ENCODE measurements around the gene KCNT1. TPM values are rescaled to one million over a fixed set of nuclear protein-coding genes. Genes with fewer than 3 reads are reported as not detected.

KCNT1 gene
- total RNA-seq, 1 donor from 2014 or later = not detected

DNA sequence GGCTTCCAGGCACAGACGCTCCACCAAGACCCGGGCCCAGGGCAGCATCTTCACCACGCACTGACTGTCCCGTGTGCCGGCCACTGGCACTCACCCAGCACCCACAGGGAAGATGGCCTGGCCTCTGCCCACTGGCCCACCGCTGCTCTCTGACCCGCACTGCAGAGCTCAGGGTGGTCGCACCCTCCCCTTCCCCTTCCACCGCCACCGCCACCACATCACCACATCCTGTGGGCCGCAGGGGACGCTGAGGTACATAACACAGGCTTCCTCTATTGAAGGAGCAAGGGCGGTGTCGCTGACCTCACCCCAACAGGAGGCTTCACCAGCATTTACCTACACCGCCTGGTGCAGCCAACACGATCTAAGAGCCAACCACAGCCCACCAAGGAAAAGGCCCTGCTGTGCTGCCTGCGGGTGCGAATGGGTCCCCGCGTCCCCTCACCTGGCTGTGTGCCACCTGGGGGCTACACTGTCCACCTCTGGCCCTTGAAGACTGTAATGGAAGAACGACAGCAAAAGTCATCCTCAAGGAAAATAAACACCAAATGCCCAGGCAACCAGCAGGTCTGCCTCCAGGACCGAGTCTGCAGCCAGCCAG lies 103.5 kb downstream of the KCNT1 start:
- Mint-ChIP-seq H3K4me3 (ENCODE audit: unreplicated experiment) (no peak overlapping the region), H3K9me3 (ENCODE audit: unreplicated experiment) (no peaks in the 10 kb centered on the region), H3K36me3 (ENCODE audit: low read depth, unreplicated experiment) (no peaks in the 10 kb centered on the region), H3K27me3 (ENCODE audit: unreplicated experiment) (peaks cover 8% of the 10 kb centered on the region), H3K27ac (ENCODE audit: unreplicated experiment) (no peak overlapping the region), H3K4me1 (ENCODE audit: unreplicated experiment) (no peaks in the 10 kb centered on the region)
- TF ChIP-seq, protein P1, sequence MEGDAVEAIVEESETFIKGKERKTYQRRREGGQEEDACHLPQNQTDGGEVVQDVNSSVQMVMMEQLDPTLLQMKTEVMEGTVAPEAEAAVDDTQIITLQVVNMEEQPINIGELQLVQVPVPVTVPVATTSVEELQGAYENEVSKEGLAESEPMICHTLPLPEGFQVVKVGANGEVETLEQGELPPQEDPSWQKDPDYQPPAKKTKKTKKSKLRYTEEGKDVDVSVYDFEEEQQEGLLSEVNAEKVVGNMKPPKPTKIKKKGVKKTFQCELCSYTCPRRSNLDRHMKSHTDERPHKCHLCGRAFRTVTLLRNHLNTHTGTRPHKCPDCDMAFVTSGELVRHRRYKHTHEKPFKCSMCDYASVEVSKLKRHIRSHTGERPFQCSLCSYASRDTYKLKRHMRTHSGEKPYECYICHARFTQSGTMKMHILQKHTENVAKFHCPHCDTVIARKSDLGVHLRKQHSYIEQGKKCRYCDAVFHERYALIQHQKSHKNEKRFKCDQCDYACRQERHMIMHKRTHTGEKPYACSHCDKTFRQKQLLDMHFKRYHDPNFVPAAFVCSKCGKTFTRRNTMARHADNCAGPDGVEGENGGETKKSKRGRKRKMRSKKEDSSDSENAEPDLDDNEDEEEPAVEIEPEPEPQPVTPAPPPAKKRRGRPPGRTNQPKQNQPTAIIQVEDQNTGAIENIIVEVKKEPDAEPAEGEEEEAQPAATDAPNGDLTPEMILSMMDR (IDR thresholded peaks at IDR 0.05; ENCODE audit: unreplicated experiment) = no peak
- DNase-seq (ENCODE audit: low spot score) = no peak

DNA sequence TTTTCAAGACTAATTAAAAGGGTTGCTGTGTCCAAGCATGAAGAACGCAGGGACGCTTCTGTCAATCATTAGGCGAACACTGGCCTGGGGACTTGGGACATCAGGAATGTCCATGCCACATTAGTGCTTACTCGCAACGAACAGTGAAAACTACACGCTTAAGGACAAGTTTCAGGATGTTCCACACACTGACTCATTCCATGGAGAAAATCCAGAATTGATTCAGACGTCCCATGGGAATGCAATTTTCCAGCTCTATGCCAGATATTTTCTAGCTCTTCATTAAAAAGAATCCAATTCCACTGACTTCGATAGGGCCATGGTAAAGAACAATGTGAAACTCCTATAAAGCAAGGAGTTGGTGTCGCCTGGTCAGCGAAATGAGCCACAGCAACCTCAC lies 107.2 kb downstream of the KCNT1 start:
- TF ChIP-seq, protein P1 (IDR thresholded peaks at IDR 0.05; ENCODE audit: unreplicated experiment) = no peak
- Mint-ChIP-seq H3K4me3 (ENCODE audit: unreplicated experiment) (no peak overlapping the region), H3K27ac (ENCODE audit: unreplicated experiment) (no peak overlapping the region), H3K36me3 (ENCODE audit: low read depth, unreplicated experiment) (peaks cover 10% of the 10 kb centered on the region), H3K4me1 (ENCODE audit: unreplicated experiment) (no peaks in the 10 kb centered on the region), H3K27me3 (ENCODE audit: unreplicated experiment) (peaks cover 8% of the 10 kb centered on the region), H3K9me3 (ENCODE audit: unreplicated experiment) (no peaks in the 10 kb centered on the region)
- no peak for DNase-seq (ENCODE audit: low spot score)

DNA sequence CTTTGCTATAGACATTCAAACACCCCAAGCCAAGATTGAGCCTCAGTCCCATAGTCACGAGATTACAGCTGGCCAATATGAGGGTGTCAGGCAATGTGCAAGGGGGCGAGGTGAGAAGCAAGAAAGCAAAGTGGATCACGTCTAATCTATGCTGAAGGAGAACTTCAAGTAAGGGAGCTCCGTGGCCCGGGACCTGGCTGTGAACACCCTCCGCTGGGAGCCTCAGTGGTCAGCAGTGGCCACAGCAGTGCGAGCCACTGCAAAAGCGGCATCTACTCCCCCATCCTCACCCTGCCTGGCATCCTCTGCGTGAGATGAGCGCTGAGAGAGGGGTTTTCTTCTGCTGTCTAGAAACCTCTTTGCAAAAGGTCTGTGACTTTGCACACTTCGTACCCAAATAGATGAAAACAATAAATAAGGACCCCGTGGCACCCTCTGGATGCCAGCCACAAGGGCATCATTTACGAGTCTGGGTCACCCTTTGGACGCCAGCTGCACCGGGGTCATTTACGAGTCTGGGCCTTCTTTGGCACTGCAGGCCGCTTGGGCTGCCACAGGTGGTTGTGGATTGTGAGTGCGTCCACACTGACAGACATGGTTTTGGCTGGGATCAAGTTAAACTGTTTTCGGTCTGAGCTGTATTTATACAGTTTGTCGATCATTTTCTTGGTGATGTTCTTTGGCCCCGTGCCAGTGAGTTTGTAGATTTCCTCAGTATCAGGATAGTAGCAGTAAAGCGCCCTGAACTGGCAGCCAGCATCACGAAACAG lies 109.0 kb downstream of the KCNT1 start:
- H3K4me1 Mint-ChIP-seq (ENCODE audit: unreplicated experiment) = peaks cover 5% of the 10 kb centered on the region

DNA sequence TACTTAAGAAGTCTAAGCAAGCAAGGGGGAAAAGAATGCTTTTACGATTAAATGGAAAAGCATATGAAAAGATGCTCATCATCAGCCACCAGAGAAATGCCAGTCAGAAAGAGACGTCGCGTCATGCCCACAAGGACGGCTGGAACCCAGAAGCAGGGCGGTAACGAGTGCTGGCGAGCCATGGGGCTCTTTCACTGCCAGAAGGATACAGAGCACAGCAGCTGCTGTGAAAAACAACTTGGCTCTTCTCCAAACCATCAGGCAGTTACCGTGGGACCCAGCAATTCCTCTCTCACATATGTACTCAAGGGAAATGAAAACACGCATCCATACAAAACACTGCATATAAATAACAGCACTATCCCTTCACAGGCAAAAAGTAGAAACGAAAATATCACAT lies 109.8 kb downstream of the KCNT1 start:
- H3K4me1 Mint-ChIP-seq (ENCODE audit: unreplicated experiment) = peaks cover 5% of the 10 kb centered on the region
- no peak for DNase-seq (ENCODE audit: low spot score)

More for the DNA sequence above, 109.0 kb downstream of the KCNT1 start:
- Mint-ChIP-seq H3K4me3 (ENCODE audit: unreplicated experiment) (peak overlapping the region; percentile 66), H3K27me3 (ENCODE audit: unreplicated experiment) (peaks cover 5% of the 10 kb centered on the region), H3K36me3 (ENCODE audit: low read depth, unreplicated experiment) (peaks cover 22% of the 10 kb centered on the region), H3K9me3 (ENCODE audit: unreplicated experiment) (no peaks in the 10 kb centered on the region), H3K27ac (ENCODE audit: unreplicated experiment) (no peak overlapping the region)
- TF ChIP-seq, protein P1 (IDR thresholded peaks at IDR 0.05; ENCODE audit: unreplicated experiment) = no peak
- no peak for DNase-seq (ENCODE audit: low spot score)

More for the DNA sequence above, 109.8 kb downstream of the KCNT1 start:
- H3K4me3 Mint-ChIP-seq (ENCODE audit: unreplicated experiment) = peak overlapping the region; percentile 0
- H3K27ac Mint-ChIP-seq (ENCODE audit: unreplicated experiment) = no peak overlapping the region
- no peaks in the 10 kb centered on the region for H3K9me3 Mint-ChIP-seq (ENCODE audit: unreplicated experiment)
- peaks cover 28% of the 10 kb centered on the region for H3K36me3 Mint-ChIP-seq (ENCODE audit: low read depth, unreplicated experiment)
- TF ChIP-seq, protein P1 (IDR thresholded peaks at IDR 0.05; ENCODE audit: unreplicated experiment) = no peak
- peaks cover 3% of the 10 kb centered on the region for H3K27me3 Mint-ChIP-seq (ENCODE audit: unreplicated experiment)
